WTC11 (cell line): Measurements from ENCODE around the gene C2orf92.

Experiments used
- CREB1 ChIP-seq: sonication (generic); formaldehyde crosslinking; IDR thresholded peaks from 2 replicates; pipeline ENCODE4 v1.8.0; 2023; ENCODE audit warnings: mild to moderate bottlenecking, missing genetic modification reagents
- FOXK1 ChIP-seq: sonication (generic); formaldehyde crosslinking; IDR thresholded peaks from 2 replicates; pipeline ENCODE4 v1.8.0; 2022; ENCODE audit warnings: mild to moderate bottlenecking, moderate library complexity, missing genetic modification reagents
- FOXP1 ChIP-seq: sonication (generic); formaldehyde crosslinking; IDR thresholded peaks from 2 replicates; pipeline ENCODE4 v1.8.0; 2022; ENCODE audit warnings: missing genetic modification reagents, mild to moderate bottlenecking, moderate library complexity, borderline replicate concordance
- JUN ChIP-seq: sonication (generic); formaldehyde crosslinking; IDR thresholded peaks from 2 replicates; pipeline ENCODE4 v1.8.0; 2023; ENCODE audit warnings: mild to moderate bottlenecking, missing genetic modification reagents
- KAT7 ChIP-seq: sonication (generic); formaldehyde crosslinking; IDR thresholded peaks from 2 replicates; pipeline ENCODE4 v1.8.1; 2023; ENCODE audit warnings: missing genetic modification reagents, mild to moderate bottlenecking, borderline replicate concordance
- NFYB ChIP-seq: sonication (generic); formaldehyde crosslinking; conservative IDR thresholded peaks from 2 replicates; pipeline ENCODE4 v1.8.0; 2022; ENCODE audit warnings: low read depth, missing genetic modification reagents
- TEAD4 ChIP-seq: sonication (generic); formaldehyde crosslinking; IDR thresholded peaks from 2 replicates; pipeline ENCODE4 v1.8.0; 2022; ENCODE audit warnings: mild to moderate bottlenecking, missing genetic modification reagents
- TF ChIP-seq, protein P1 (sequence below): fragments of 250-450 bp; sonication (Bioruptor Pico); IDR thresholded peaks from 2 replicates; pipeline ENCODE4 v1.9.0; 2021; ENCODE audit warnings: mild to moderate bottlenecking
- TF ChIP-seq, protein P2 (sequence below): fragments of 200-600 bp; IDR thresholded peaks from 2 replicates; pipeline ENCODE4 v1.8.0; 2022; ENCODE audit warnings: antibody characterized with exemption
- TF ChIP-seq, protein P3 (sequence below): fragments of 250-450 bp; sonication (Bioruptor Pico); IDR thresholded peaks from 2 replicates; pipeline ENCODE4 v2.1.2; 2022; ENCODE audit warnings: mild to moderate bottlenecking, moderate library complexity
- TF ChIP-seq, protein P4 (sequence below): sonication (generic); formaldehyde crosslinking; IDR thresholded peaks from 2 replicates; pipeline ENCODE4 v1.8.1; 2022; ENCODE audit warnings: low read depth, missing genetic modification reagents, borderline replicate concordance
- TF ChIP-seq, protein P5 (sequence below): sonication (generic); formaldehyde crosslinking; IDR thresholded peaks from 2 replicates; pipeline ENCODE4 v1.8.1; 2022; ENCODE audit warnings: missing genetic modification reagents, borderline replicate concordance
- TF ChIP-seq, protein P6 (sequence below): sonication (generic); formaldehyde crosslinking; conservative IDR thresholded peaks from 2 replicates; pipeline ENCODE4 v1.8.1; 2022; ENCODE audit warnings: mild to moderate bottlenecking, missing genetic modification reagents

DNA sequence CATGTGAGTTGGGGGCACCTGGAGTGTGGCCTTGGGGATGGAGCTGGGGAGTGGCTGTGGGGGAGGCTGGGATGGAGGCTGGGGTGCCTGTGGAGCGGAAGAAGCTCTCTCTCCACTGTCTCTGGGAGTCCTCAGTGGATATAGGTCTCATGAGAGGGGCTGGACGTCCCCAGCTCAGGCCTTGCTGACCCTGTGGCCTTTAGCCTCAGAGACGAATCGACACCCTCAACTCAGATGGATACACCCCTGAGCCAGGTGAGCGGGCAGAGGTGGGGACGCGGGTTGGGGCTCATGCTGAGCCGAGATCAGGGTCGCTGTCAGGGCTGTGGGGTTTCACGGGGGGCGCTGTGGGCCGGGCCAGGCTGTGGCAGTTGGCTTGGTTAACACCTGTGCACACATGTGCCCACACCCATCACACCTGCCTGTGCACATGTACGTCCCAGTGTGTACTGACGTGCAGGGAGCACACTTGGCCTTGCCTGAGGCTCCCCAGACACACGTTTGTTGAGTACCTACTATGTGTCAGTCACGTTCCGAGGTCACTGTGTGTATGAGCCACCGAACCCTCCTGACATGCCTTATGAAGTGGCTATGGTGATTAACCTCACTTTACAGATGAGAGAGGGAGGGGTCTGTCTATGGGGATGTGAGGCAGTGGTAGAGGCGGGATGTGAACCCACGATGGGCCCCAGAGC lies 64.0 kb downstream of the C2orf92 start:
- no peak for TF ChIP-seq NFYB (CRISPR knock-in tag)
- TF ChIP-seq, protein P1, sequence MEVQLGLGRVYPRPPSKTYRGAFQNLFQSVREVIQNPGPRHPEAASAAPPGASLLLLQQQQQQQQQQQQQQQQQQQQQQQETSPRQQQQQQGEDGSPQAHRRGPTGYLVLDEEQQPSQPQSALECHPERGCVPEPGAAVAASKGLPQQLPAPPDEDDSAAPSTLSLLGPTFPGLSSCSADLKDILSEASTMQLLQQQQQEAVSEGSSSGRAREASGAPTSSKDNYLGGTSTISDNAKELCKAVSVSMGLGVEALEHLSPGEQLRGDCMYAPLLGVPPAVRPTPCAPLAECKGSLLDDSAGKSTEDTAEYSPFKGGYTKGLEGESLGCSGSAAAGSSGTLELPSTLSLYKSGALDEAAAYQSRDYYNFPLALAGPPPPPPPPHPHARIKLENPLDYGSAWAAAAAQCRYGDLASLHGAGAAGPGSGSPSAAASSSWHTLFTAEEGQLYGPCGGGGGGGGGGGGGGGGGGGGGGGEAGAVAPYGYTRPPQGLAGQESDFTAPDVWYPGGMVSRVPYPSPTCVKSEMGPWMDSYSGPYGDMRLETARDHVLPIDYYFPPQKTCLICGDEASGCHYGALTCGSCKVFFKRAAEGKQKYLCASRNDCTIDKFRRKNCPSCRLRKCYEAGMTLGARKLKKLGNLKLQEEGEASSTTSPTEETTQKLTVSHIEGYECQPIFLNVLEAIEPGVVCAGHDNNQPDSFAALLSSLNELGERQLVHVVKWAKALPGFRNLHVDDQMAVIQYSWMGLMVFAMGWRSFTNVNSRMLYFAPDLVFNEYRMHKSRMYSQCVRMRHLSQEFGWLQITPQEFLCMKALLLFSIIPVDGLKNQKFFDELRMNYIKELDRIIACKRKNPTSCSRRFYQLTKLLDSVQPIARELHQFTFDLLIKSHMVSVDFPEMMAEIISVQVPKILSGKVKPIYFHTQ (CRISPR knock-in tag): no peak
- TF ChIP-seq, protein P2, sequence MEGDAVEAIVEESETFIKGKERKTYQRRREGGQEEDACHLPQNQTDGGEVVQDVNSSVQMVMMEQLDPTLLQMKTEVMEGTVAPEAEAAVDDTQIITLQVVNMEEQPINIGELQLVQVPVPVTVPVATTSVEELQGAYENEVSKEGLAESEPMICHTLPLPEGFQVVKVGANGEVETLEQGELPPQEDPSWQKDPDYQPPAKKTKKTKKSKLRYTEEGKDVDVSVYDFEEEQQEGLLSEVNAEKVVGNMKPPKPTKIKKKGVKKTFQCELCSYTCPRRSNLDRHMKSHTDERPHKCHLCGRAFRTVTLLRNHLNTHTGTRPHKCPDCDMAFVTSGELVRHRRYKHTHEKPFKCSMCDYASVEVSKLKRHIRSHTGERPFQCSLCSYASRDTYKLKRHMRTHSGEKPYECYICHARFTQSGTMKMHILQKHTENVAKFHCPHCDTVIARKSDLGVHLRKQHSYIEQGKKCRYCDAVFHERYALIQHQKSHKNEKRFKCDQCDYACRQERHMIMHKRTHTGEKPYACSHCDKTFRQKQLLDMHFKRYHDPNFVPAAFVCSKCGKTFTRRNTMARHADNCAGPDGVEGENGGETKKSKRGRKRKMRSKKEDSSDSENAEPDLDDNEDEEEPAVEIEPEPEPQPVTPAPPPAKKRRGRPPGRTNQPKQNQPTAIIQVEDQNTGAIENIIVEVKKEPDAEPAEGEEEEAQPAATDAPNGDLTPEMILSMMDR: no peak
- TF ChIP-seq FOXP1: no peak
- no peak for TF ChIP-seq JUN (CRISPR knock-in tag)
- TF ChIP-seq, protein P3, sequence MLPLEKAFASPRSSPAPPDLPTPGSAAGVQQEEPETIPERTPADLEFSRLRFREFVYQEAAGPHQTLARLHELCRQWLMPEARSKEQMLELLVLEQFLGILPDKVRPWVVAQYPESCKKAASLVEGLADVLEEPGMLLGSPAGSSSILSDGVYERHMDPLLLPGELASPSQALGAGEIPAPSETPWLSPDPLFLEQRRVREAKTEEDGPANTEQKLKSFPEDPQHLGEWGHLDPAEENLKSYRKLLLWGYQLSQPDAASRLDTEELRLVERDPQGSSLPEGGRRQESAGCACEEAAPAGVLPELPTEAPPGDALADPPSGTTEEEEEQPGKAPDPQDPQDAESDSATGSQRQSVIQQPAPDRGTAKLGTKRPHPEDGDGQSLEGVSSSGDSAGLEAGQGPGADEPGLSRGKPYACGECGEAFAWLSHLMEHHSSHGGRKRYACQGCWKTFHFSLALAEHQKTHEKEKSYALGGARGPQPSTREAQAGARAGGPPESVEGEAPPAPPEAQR (CRISPR knock-in tag): no peak
- TF ChIP-seq, protein P4, sequence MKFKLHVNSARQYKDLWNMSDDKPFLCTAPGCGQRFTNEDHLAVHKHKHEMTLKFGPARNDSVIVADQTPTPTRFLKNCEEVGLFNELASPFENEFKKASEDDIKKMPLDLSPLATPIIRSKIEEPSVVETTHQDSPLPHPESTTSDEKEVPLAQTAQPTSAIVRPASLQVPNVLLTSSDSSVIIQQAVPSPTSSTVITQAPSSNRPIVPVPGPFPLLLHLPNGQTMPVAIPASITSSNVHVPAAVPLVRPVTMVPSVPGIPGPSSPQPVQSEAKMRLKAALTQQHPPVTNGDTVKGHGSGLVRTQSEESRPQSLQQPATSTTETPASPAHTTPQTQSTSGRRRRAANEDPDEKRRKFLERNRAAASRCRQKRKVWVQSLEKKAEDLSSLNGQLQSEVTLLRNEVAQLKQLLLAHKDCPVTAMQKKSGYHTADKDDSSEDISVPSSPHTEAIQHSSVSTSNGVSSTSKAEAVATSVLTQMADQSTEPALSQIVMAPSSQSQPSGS (CRISPR knock-in tag): no peak
- no peak for TF ChIP-seq TEAD4
- TF ChIP-seq CREB1: no peak
- no peak for TF ChIP-seq FOXK1 (CRISPR knock-in tag)
- TF ChIP-seq, protein P5, sequence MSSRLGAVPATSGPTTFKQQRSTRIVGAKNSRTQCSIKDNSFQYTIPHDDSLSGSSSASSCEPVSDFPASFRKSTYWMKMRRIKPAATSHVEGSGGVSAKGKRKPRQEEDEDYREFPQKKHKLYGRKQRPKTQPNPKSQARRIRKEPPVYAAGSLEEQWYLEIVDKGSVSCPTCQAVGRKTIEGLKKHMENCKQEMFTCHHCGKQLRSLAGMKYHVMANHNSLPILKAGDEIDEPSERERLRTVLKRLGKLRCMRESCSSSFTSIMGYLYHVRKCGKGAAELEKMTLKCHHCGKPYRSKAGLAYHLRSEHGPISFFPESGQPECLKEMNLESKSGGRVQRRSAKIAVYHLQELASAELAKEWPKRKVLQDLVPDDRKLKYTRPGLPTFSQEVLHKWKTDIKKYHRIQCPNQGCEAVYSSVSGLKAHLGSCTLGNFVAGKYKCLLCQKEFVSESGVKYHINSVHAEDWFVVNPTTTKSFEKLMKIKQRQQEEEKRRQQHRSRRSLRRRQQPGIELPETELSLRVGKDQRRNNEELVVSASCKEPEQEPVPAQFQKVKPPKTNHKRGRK: no peak
- TF ChIP-seq, protein P6, sequence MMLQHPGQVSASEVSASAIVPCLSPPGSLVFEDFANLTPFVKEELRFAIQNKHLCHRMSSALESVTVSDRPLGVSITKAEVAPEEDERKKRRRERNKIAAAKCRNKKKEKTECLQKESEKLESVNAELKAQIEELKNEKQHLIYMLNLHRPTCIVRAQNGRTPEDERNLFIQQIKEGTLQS: no peak
- no peak for TF ChIP-seq KAT7 (CRISPR knock-in tag)
